Activated naive CD8-positive, alpha-beta T cell treated with anti-CD3 and anti-CD28 coated beads for 36 hours (primary cell): ENCODE measurements around the gene CRTAC1. TPM values are rescaled to one million over a fixed set of nuclear protein-coding genes. Genes with fewer than 3 reads are reported as not detected.

Experiments used
- DNase-seq: peaks from one replicate; pipeline ENCODE4 v3.0.0; 2021
- H3K27ac Mint-ChIP-seq: one replicate; pipeline ENCODE4 v1.8.0; 2022; ENCODE audit warnings: mild to moderate bottlenecking, moderate library complexity, mixed read lengths
- H3K27me3 Mint-ChIP-seq: one replicate; pipeline ENCODE4 v1.8.0; 2022; ENCODE audit warnings: mild to moderate bottlenecking, mixed read lengths
- H3K36me3 Mint-ChIP-seq: one replicate; pipeline ENCODE4 v1.8.0; 2021; ENCODE audit warnings: mild to moderate bottlenecking, mixed read lengths
- H3K4me1 Mint-ChIP-seq: one replicate; pipeline ENCODE4 v1.8.0; 2021; ENCODE audit warnings: mixed read lengths
- H3K4me3 Mint-ChIP-seq: one replicate; pipeline ENCODE4 v1.8.0; 2022; ENCODE audit warnings: mild to moderate bottlenecking, moderate library complexity, mixed read lengths
- H3K9me3 Mint-ChIP-seq: one replicate; pipeline ENCODE4 v1.8.0; 2022; ENCODE audit warnings: mixed read lengths
- total RNA-seq, 2 experiments: library from RNA; stranded (reverse); gene quantifications; one replicate each; pipeline ENCODE4 v1.2.3, GENCODE V29; 2021

The CRTAC1 gene
- total RNA-seq, 2 experiments from 2014 or later: not detected

GRCh38 chr10:97826892-97827291 lies 203.5 kb downstream of the CRTAC1 start:
- Mint-ChIP-seq H3K4me3 (no peak overlapping the region), H3K27me3 (no peaks in the 10 kb centered on the region), H3K4me1 (peaks cover 20% of the 10 kb centered on the region), H3K36me3 (no peaks in the 10 kb centered on the region), H3K9me3 (no peaks in the 10 kb centered on the region), H3K27ac (no peak overlapping the region)
- no peak for DNase-seq

- Mint-ChIP-seq H3K27ac (no peak overlapping the region), H3K4me3 (no peak overlapping the region), H3K9me3 (no peaks in the 10 kb centered on the region), H3K36me3 (no peaks in the 10 kb centered on the region), H3K4me1 (peaks cover 16% of the 10 kb centered on the region), H3K27me3 (no peaks in the 10 kb centered on the region)
- no peak for DNase-seq
Observed at GRCh38 chr10:97825020-97825760, 205.2 kb downstream of the CRTAC1 start.

GRCh38 chr10:97823734-97824133 lies 206.7 kb downstream of the CRTAC1 start:
- DNase-seq: no peak
- no peaks in the 10 kb centered on the region for H3K9me3 Mint-ChIP-seq
- H3K27ac Mint-ChIP-seq: no peak overlapping the region
- no peaks in the 10 kb centered on the region for H3K36me3 Mint-ChIP-seq
- no peaks in the 10 kb centered on the region for H3K27me3 Mint-ChIP-seq
- H3K4me3 Mint-ChIP-seq: no peak overlapping the region
- peaks cover 6% of the 10 kb centered on the region for H3K4me1 Mint-ChIP-seq

DNA sequence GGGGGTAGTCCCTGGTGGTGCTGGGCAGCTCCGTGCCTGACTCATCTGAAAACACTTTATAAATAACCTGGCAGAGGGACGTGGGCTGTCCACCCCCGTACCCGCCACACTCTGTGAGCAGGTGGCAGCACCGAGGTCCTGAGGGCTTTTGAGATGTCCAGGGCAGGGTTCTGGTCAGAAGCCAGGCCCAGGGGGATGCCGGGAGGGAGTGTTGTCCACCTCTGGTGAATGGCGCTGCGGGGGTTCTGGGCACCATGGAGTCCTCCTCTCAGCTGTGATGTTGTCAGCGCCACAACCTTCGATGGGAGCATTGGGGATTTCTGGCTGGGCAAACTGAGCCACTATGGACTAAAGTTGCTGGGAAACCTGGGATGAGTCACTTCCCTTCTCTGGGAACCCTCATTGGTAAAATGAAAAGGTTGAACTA lies 208.1 kb downstream of the CRTAC1 start:
- Mint-ChIP-seq H3K27ac (no peak overlapping the region), H3K36me3 (no peaks in the 10 kb centered on the region), H3K27me3 (no peaks in the 10 kb centered on the region), H3K9me3 (no peaks in the 10 kb centered on the region), H3K4me1 (no peaks in the 10 kb centered on the region), H3K4me3 (no peak overlapping the region)
- no peak for DNase-seq

- no peak overlapping the region for H3K4me3 Mint-ChIP-seq
- DNase-seq: no peak
- H3K27ac Mint-ChIP-seq: no peak overlapping the region
- no peaks in the 10 kb centered on the region for H3K9me3 Mint-ChIP-seq
- H3K36me3 Mint-ChIP-seq: no peaks in the 10 kb centered on the region
- no peaks in the 10 kb centered on the region for H3K4me1 Mint-ChIP-seq
- no peaks in the 10 kb centered on the region for H3K27me3 Mint-ChIP-seq
Observed at GRCh38 chr10:97821308-97822038, 208.9 kb downstream of the CRTAC1 start.

DNA sequence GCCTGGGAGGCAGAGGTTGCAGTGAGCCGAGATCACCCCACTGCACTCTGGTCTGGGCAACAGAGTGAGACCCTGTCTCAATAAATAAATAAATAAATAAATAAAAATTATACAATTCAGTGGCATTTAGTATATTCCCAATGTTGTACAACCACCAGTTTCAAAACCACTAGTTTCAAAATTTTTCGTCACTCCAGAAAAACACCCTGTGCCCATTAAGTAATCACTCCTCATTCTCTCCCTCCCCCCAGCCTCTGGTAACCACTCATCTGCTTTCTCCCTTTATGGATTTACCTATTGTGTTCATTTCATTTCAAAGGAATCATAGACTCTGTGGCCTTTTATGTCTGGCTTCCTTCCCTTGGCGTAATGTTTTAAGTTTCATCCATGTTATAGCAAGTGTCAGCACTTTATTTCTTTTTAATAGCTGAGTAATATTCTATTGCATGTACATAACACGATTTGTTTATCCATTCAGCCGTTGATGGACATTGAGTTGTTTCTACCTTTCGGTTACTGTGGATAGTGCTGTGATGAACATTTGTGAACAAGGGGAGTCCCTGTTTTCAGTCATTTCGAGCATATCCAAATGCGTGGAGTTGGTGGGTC lies 210.2 kb downstream of the CRTAC1 start:
- Mint-ChIP-seq H3K36me3 (no peaks in the 10 kb centered on the region), H3K4me3 (no peak overlapping the region), H3K27ac (no peak overlapping the region), H3K4me1 (no peaks in the 10 kb centered on the region), H3K9me3 (no peaks in the 10 kb centered on the region), H3K27me3 (no peaks in the 10 kb centered on the region)
- DNase-seq: no peak

- Mint-ChIP-seq H3K27ac (no peak overlapping the region), H3K9me3 (no peaks in the 10 kb centered on the region), H3K36me3 (no peaks in the 10 kb centered on the region), H3K4me3 (no peak overlapping the region), H3K27me3 (no peaks in the 10 kb centered on the region), H3K4me1 (no peaks in the 10 kb centered on the region)
- no peak for DNase-seq
Observed at GRCh38 chr10:97818572-97818971, 211.8 kb downstream of the CRTAC1 start.

GRCh38 chr10:97816609-97817008 lies 213.8 kb downstream of the CRTAC1 start:
- no peak overlapping the region for H3K4me3 Mint-ChIP-seq
- H3K4me1 Mint-ChIP-seq: peaks cover 3% of the 10 kb centered on the region
- DNase-seq: no peak
- H3K27ac Mint-ChIP-seq: no peak overlapping the region
- H3K36me3 Mint-ChIP-seq: no peaks in the 10 kb centered on the region
- no peaks in the 10 kb centered on the region for H3K27me3 Mint-ChIP-seq
- H3K9me3 Mint-ChIP-seq: no peaks in the 10 kb centered on the region

Other genes starting within 250 kb of the CRTAC1 start
- under 1 TPM; 0.80 to 0.90 TPM for gene GOLGA7B, start 180.8 kb downstream of the CRTAC1 start, total RNA-seq
- 10 to 100 TPM; 17.7 to 20.3 TPM for gene R3HCC1L, start 104.0 kb upstream of the CRTAC1 start, total RNA-seq
- gene LOXL4, start 237.6 kb upstream of the CRTAC1 start, total RNA-seq: not detected